IMR-90 (cell line): ENCODE data around the gene THAP9. TPM values are rescaled to one million over a fixed set of nuclear protein-coding genes. Genes with fewer than 3 reads are reported as not detected.

Source experiments
- ATAC-seq: fragments of 200-7000 bp; cut with Tn5 transposase; 2 replicates; pipeline ENCODE4 v1.9.1; 2020; ENCODE audit warnings: low read depth, mild to moderate bottlenecking, moderate library complexity
- BruUV-seq: library from RNA; stranded (reverse); fragments of 400-500 nt; replicated peaks from 2 replicates; lab custom pipeline; 2021; lab: Mats Ljungman, UMichigan
- CTCF ChIA-PET: fragments of 300-600 bp; formaldehyde crosslinking; extraction: SDS; loops from one replicate; lab custom pipeline; 2021; ENCODE audit warnings: antibody characterized with exemption; lab: Yijun Ruan, JAX
- POLR2A ChIA-PET: fragments of 300-600 bp; sonication (Branson Sonifier 250); formaldehyde crosslinking; loops from one replicate; lab custom pipeline; 2022; ENCODE audit warnings: antibody characterized with exemption; ENCODE audit not compliant: unreplicated experiment; lab: Charles Lee
- DNase-seq: peaks from one replicate; pipeline ENCODE4 v3.0.0; 2013
- H2AFZ ChIP-seq: replicated peaks from 2 replicates; pipeline ENCODE3; 2013; ENCODE audit warnings: low read length, mild to moderate bottlenecking; ENCODE audit not compliant: poor library complexity
- H2AK5ac ChIP-seq: 2 replicates; pipeline ENCODE4 v1.6.1; 2013; ENCODE audit warnings: low read depth, low read length, inconsistent platforms
- H2AK9ac ChIP-seq: replicated peaks from 2 replicates; pipeline ENCODE3; 2013; ENCODE audit warnings: mild to moderate bottlenecking, low read depth, low read length, moderate library complexity; ENCODE audit not compliant: poor library complexity
- H2BK120ac ChIP-seq: 2 replicates; pipeline ENCODE4 v1.6.1; 2013; ENCODE audit warnings: low read depth, low read length, inconsistent platforms
- H2BK15ac ChIP-seq: 3 replicates; pipeline ENCODE4 v1.6.1; 2013; ENCODE audit warnings: low read depth, low read length, inconsistent platforms
- H2BK20ac ChIP-seq: 2 replicates; pipeline ENCODE4 v1.6.1; 2013; ENCODE audit warnings: low read depth, mild to moderate bottlenecking, inconsistent platforms, low read length, moderate library complexity
- H2BK5ac ChIP-seq: 2 replicates; pipeline ENCODE4 v1.6.1; 2013; ENCODE audit warnings: mild to moderate bottlenecking, low read depth, low read length, inconsistent platforms; ENCODE audit not compliant: poor library complexity, severe bottlenecking
- H3K14ac ChIP-seq: replicated peaks from 2 replicates; pipeline ENCODE4 v1.6.1; 2013; ENCODE audit warnings: low read depth, low read length, inconsistent platforms
- H3K18ac ChIP-seq: 2 replicates; pipeline ENCODE4 v1.6.1; 2013; ENCODE audit warnings: low read depth, low read length, control low read depth
- H3K23ac ChIP-seq: 2 replicates; pipeline ENCODE4 v1.6.1; 2013; ENCODE audit warnings: low read depth, low read length, inconsistent platforms
- H3K27ac ChIP-seq: 2 replicates; pipeline ENCODE4 v1.5.1; 2013; ENCODE audit warnings: mild to moderate bottlenecking, control low read depth, low read length; ENCODE audit not compliant: insufficient read depth
- H3K27me3 ChIP-seq: 2 replicates; pipeline ENCODE4 v1.6.1; 2013; ENCODE audit warnings: low read length; ENCODE audit not compliant: control insufficient read depth, insufficient read depth
- H3K36me3 ChIP-seq: 2 replicates; pipeline ENCODE4 v1.6.1; 2013; ENCODE audit warnings: low read length, mixed read lengths; ENCODE audit not compliant: control insufficient read depth, insufficient read depth
- H3K4ac ChIP-seq: 2 replicates; pipeline ENCODE4 v1.6.1; 2013; ENCODE audit warnings: low read depth, low read length, inconsistent platforms
- H3K4me1 ChIP-seq: 2 replicates; pipeline ENCODE4 v1.6.1; 2013; ENCODE audit warnings: low read length, mixed read lengths; ENCODE audit not compliant: control insufficient read depth, insufficient read depth
- H3K4me2 ChIP-seq: 2 replicates; pipeline ENCODE4 v1.6.1; 2013; ENCODE audit warnings: low read depth, mild to moderate bottlenecking, control low read depth, low read length, moderate library complexity
- H3K4me3 ChIP-seq: 2 replicates; pipeline ENCODE4 v1.5.1; 2013; ENCODE audit warnings: low read depth, mild to moderate bottlenecking, control low read depth, low read length, moderate library complexity; ENCODE audit not compliant: insufficient read depth
- H3K56ac ChIP-seq: 2 replicates; pipeline ENCODE4 v1.6.1; 2013; ENCODE audit warnings: low read length, inconsistent platforms; ENCODE audit not compliant: insufficient read depth; ENCODE audit errors: extremely low read depth
- H3K79me1 ChIP-seq, 2 experiments: 2 replicates each; pipeline ENCODE4 v1.6.1; 2013; ENCODE audit warnings: low read length in 2 of 2, inconsistent platforms in 1 of 2, low read depth in 1 of 2
- H3K9ac ChIP-seq: 2 replicates; pipeline ENCODE4 v1.6.1; 2013; ENCODE audit warnings: low read depth, low read length, control low read depth
- H3K9me1 ChIP-seq: 2 replicates; pipeline ENCODE4 v1.6.1; 2013; ENCODE audit warnings: low read length, inconsistent platforms; ENCODE audit not compliant: insufficient read depth
- H3K9me3 ChIP-seq: 2 replicates; pipeline ENCODE4 v1.6.1; 2013; ENCODE audit warnings: low read length; ENCODE audit not compliant: control insufficient read depth, insufficient read depth
- H4K20me1 ChIP-seq: 2 replicates; pipeline ENCODE4 v1.6.1; 2013; ENCODE audit warnings: low read length, inconsistent platforms; ENCODE audit not compliant: insufficient read depth
- H4K5ac ChIP-seq: 2 replicates; pipeline ENCODE4 v1.6.1; 2013; ENCODE audit warnings: mild to moderate bottlenecking, low read depth, low read length, control low read depth
- H4K8ac ChIP-seq, 2 experiments: 2 replicates each; pipeline ENCODE4 v1.6.1; 2013; ENCODE audit warnings: low read depth in 2 of 2, low read length in 2 of 2, control low read depth in 1 of 2, inconsistent platforms in 1 of 2
- H4K91ac ChIP-seq: 2 replicates; pipeline ENCODE4 v1.6.1; 2013; ENCODE audit warnings: low read depth, low read length, inconsistent platforms; ENCODE audit not compliant: insufficient read depth
- ELK1 ChIP-seq: fragments of 150-350 bp; IDR thresholded peaks from 2 replicates; pipeline ENCODE4 v1.6.1; 2016; ENCODE audit warnings: low read depth, mild to moderate bottlenecking, low read length, moderate library complexity, borderline replicate concordance
- MAFK ChIP-seq: IDR thresholded peaks from 2 replicates; pipeline ENCODE4 v1.6.1; 2012; ENCODE audit warnings: low read depth, low read length, improper control_type of control experiment
- MXI1 ChIP-seq: IDR thresholded peaks from 2 replicates; pipeline ENCODE4 v1.6.1; 2012; ENCODE audit warnings: low read depth, mild to moderate bottlenecking, low read length, moderate library complexity, borderline replicate concordance
- NFE2L2 ChIP-seq: fragments of 150-350 bp; IDR thresholded peaks from 2 replicates; pipeline ENCODE4 v1.6.1; 2016; ENCODE audit warnings: low read depth, mild to moderate bottlenecking, low read length
- SMC3 ChIP-seq: fragments of 150-350 bp; IDR thresholded peaks from 2 replicates; pipeline ENCODE4 v1.6.1; 2016; ENCODE audit warnings: low read depth, mild to moderate bottlenecking, antibody characterized with exemption, low read length, moderate library complexity
- USF2 ChIP-seq: fragments of 150-350 bp; IDR thresholded peaks from 2 replicates; pipeline ENCODE4 v1.6.1; 2017; ENCODE audit warnings: mild to moderate bottlenecking, antibody characterized with exemption, low read length, low read depth
- WGBS, 2 experiments: methylation state at CpG; one replicate each; pipeline versions ENCODE4 v1.1.5 to v1.1.7; 2013; ENCODE audit warnings: missing lambda C conversion rate in 2 of 2; ENCODE audit not compliant: insufficient read length in 1 of 2; ENCODE audit errors: extremely low coverage in 2 of 2; 5-methylcytosine and 5-hydroxymethylcytosine counted together
- dilution Hi-C: fragments of 300-500 bp; cut with HindIII; formaldehyde crosslinking; loops from one replicate; pipeline ENCODE4 v1.14.3; 2018; ENCODE audit warnings: low sequenced_read_pairs; ENCODE audit not compliant: unreplicated experiment
- in situ Hi-C: fragments of 300-500 bp; cut with MboI; formaldehyde crosslinking; loops from 3 replicates; pipeline ENCODE4 v1.14.3; 2019; ENCODE audit warnings: low sequenced_read_pairs, inconsistent platforms, mixed read lengths
- intact Hi-C: fragments of 100-400 bp; cut with micrococcal nuclease; formaldehyde crosslinking; loops from 2 replicates; pipeline ENCODE4 v1.10.0; 2022
- polyA plus RNA-seq, 3 experiments: library from polyadenylated mRNA; depleted of rRNA; stranded (reverse); fragments of >200 nt; gene quantifications; 2 replicates each; pipeline ENCODE4 v1.2.3, GENCODE V29; 2012; ENCODE audit warnings: low replicate concordance in 1 of 3
- total RNA-seq: library from RNA; depleted of rRNA; stranded (reverse); fragments of >200 nt; gene quantifications from 2 replicates; pipeline ENCODE4 v1.2.3, GENCODE V29; 2012

The THAP9 gene
- total and polyA plus RNA-seq, 2 of the 4 experiments (the other 2 are of a cell fraction), result 0.86 to 2.9 TPM

- DNase-seq (peak; percentile 35), ATAC-seq (peak; percentile 6)
- TF ChIP-seq MAFK, result no peak
- TF ChIP-seq ELK1, result no peak
- TF ChIP-seq NFE2L2, result no peak
- TF ChIP-seq MXI1, result no peak
- TF ChIP-seq USF2, result no peak
- TF ChIP-seq SMC3, result no peak
- Histone ChIP-seq H3K18ac (peak overlapping the region; percentile 11; the same call in 1 of the 2 replicates), H3K9me3 (no peaks in the 10 kb centered on the region), H2AFZ (no peak overlapping the region), H2BK120ac (0 out of 2 replicates have a peak overlapping the region, but pooled peaks have one; percentile 23), H3K4me3 (peak overlapping the region; percentile 94), H3K14ac (peak overlapping the region; percentile 83), H4K5ac (peak overlapping the region; percentile 78; the same call in 1 of the 2 replicates), H2BK15ac (peak overlapping the region; percentile 3; the same call in 1 of the 3 replicates), H3K9ac (peak overlapping the region; percentile 95), H2BK5ac (peak overlapping the region; percentile 90), H4K91ac (no peak overlapping the region; the same call in 1 of the 2 replicates), H4K8ac (peak overlapping the region; percentile 81 to 94), H2BK20ac (no peak overlapping the region), H3K23ac (peak overlapping the region; percentile 74; the same call in 1 of the 2 replicates), H3K27ac (peak overlapping the region; percentile 92), H2AK5ac (peak overlapping the region; percentile 65; the same call in 1 of the 2 replicates), H2AK9ac (no peak overlapping the region), H3K56ac (peak overlapping the region; percentile 63), H3K4me2 (peak overlapping the region; percentile 73), H3K79me1 (peaks cover 10 to 33% of the 10 kb centered on the region in 2 experiments; a peak in 2 of 4 replicates), H3K4ac (peak overlapping the region; percentile 78), H4K20me1 (peaks cover 18% of the 10 kb centered on the region; the same call in 1 of the 2 replicates), H3K9me1 (no peaks in the 10 kb centered on the region), H3K36me3 (peaks cover 10% of the 10 kb centered on the region), H3K4me1 (no peaks in the 10 kb centered on the region), H3K27me3 (no peaks in the 10 kb centered on the region)
- POLR2A ChIA-PET, result no interaction called here
- in situ Hi-C loops, result no loop called here
- no TSS peak for BruUV-seq
- dilution Hi-C loops, result no loop called here
- intact Hi-C loops, result loop anchor here (2.0 kb wide), 1 partner anchor 143 kb away; the partner anchor contains the start of gene COPS4
- CTCF ChIA-PET, result no interaction called here
- 33% methylated on average over 1 of the region's 7 CpGs; no CpG with 5 or more reads in 1 of the 2 experiments for WGBS, 2 experiments
These were observed 8.6 kb upstream of the THAP9 start for GRCh38 chr4:82891707-82892466.
